ENCODE data around the gene ADARB2.

Gene ADARB2

GRCh38 chr10:1608851-1609647 is 128.3 kb downstream of the ADARB2 start:
- in situ Hi-C loops (cut with MboI; ENCODE audit: low sequenced_read_pairs, unreplicated experiment): no loop called here
- DNase-seq (ENCODE audit: low spot score): no peak
- TF ChIP-seq, protein P1, sequence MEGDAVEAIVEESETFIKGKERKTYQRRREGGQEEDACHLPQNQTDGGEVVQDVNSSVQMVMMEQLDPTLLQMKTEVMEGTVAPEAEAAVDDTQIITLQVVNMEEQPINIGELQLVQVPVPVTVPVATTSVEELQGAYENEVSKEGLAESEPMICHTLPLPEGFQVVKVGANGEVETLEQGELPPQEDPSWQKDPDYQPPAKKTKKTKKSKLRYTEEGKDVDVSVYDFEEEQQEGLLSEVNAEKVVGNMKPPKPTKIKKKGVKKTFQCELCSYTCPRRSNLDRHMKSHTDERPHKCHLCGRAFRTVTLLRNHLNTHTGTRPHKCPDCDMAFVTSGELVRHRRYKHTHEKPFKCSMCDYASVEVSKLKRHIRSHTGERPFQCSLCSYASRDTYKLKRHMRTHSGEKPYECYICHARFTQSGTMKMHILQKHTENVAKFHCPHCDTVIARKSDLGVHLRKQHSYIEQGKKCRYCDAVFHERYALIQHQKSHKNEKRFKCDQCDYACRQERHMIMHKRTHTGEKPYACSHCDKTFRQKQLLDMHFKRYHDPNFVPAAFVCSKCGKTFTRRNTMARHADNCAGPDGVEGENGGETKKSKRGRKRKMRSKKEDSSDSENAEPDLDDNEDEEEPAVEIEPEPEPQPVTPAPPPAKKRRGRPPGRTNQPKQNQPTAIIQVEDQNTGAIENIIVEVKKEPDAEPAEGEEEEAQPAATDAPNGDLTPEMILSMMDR (IDR thresholded peaks at IDR 0.05; ENCODE audit: borderline replicate concordance, control extremely low read depth, extremely low read depth, insufficient read depth, missing control alignments): no peak

DNA sequence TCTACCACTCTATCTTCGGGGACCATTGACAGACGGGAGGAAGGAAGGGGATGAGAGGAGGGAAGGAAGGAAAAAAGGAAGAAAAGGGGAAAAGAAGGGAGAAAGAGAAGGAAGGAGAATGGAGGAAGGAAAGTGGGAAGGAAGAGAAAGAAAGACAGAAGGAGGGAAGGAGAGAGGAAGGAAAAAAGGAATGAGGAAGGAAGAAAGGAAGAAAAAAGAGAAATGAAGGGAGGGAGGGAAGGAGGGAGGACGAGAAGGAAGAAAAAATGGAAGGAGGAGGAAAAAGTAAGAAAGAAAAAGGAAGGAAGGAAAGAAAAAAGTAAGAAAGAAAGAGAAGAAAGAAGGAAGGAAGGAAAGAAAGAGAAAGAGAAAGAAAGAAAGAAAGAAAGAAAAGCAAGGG is 128.9 kb downstream of the ADARB2 start:
- in situ Hi-C loops (cut with MboI; ENCODE audit: low sequenced_read_pairs, unreplicated experiment): no loop called here
- TF ChIP-seq, protein P1 (IDR thresholded peaks at IDR 0.05; ENCODE audit: borderline replicate concordance, control extremely low read depth, extremely low read depth, insufficient read depth, missing control alignments): no peak
- DNase-seq (ENCODE audit: low spot score): no peak

DNA sequence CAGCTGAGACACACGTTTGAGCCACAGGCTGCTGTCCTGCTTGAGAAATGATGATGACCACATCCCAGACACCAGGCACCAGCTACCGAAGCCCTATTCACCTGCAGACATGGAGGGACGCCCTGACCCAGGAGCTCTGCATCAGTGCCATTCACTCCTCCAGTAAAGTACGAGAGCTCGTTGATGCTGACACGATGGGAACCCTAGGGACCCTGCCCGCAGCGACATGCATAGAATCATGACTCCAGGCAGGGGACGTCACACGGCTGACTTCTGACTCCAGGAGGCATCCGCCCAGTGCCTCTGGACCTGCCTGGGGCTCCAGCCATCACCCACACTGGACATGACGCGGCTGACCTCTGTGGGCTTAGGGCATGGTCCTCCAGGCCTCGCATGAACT is 129.9 kb downstream of the ADARB2 start:
- no peak for DNase-seq (ENCODE audit: low spot score)
- in situ Hi-C loops (cut with MboI; ENCODE audit: low sequenced_read_pairs, unreplicated experiment): no loop called here
- TF ChIP-seq, protein P1 (IDR thresholded peaks at IDR 0.05; ENCODE audit: borderline replicate concordance, control extremely low read depth, extremely low read depth, insufficient read depth, missing control alignments): no peak

DNA sequence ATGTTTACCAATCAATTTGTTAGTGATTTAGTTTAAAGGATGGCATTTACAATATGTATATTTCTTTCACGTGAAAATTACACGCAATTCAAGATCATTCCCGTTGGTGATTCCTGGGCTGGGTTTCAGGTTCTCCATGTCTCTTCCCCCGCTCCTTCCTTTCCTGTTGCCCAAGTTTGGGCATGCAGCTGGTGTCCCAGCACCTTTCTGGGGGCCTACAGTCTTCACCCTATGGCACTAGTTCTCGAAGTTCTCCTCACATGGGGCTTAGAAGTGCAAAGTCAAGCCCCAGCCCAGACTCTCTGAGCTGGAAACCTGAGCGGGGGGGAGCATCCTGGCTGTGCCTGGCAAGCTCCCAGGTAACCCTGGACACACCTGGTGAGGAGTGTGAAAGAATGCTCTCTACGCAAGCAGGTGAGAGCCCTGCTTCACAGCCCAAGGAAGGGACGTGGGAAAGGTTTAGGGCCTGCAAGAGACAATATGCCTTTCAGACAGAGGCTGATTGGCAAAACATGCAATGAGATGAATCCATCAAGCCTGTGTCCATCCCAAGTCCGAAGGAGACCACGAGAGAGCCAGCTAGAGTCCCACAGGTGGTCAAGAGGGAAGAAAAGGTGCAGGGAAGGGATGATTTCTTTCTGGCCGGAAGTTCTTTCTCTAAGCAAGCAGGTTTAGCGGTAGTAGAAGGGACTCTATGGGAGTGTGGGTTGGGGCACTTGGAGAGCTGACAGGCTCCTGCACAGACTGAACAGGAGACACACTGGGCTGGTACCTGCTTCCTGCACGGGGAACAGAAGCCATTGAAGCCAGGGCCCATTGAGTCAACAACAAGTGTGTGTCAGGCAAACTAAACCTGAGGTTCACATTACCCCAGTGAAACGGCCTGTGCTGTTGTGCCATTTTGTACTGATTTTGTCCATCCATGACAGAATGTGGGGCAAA is 131.1 kb downstream of the ADARB2 start:
- in situ Hi-C loops (cut with MboI; ENCODE audit: low sequenced_read_pairs, unreplicated experiment): no loop called here

DNA sequence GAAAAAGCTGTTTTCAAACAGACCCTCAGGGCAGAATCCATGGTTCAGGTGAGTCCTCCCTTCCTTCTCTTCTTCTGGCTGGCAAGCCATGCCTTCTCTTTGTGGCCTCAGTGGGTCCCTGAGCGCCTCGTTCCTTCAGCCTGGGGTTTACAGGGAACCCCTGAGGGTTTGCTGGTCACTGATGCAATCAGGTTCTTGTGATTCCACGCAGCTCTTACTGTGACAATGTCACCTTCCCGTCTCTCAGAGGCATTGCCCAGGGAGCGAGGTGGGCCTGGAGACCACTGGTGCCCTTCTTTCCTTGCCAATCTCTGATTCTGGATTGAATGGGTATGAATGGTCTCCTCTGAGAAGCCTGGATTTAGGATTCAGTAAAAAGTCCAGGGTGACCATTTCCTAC is 132.2 kb downstream of the ADARB2 start:
- in situ Hi-C loops (cut with MboI; ENCODE audit: low sequenced_read_pairs, unreplicated experiment): no loop called here
- DNase-seq (ENCODE audit: low spot score): no peak
- TF ChIP-seq, protein P1 (IDR thresholded peaks at IDR 0.05; ENCODE audit: borderline replicate concordance, control extremely low read depth, extremely low read depth, insufficient read depth, missing control alignments): no peak

More for the DNA sequence above, 131.1 kb downstream of the ADARB2 start:
- no peak for DNase-seq (ENCODE audit: low spot score)
- TF ChIP-seq, protein P1 (IDR thresholded peaks at IDR 0.05; ENCODE audit: borderline replicate concordance, control extremely low read depth, extremely low read depth, insufficient read depth, missing control alignments): no peak

DNA sequence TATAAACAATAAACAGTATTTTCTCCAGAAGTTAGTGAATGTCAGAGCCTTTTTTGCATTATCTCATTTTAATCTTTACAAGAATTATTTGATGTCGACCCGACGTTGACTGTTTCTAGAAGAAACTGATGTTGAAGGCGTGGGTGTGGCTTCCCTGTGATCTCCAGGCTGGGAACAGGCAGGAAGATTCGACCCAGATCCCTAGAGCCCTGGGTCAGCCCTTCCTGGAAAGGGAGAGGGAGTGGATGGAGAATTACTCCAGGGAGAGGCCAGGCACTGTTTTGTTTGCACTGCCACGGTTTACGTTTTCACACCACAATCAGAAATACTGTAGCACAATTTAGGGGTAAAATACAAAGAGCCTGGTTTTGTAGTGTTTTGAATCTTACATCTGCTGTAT is 133.1 kb downstream of the ADARB2 start:
- in situ Hi-C loops (cut with MboI; ENCODE audit: low sequenced_read_pairs, unreplicated experiment): no loop called here
- DNase-seq (ENCODE audit: low spot score): no peak
- TF ChIP-seq, protein P1 (IDR thresholded peaks at IDR 0.05; ENCODE audit: borderline replicate concordance, control extremely low read depth, extremely low read depth, insufficient read depth, missing control alignments): no peak

Measured in GM13976 (cell line).